HG03095 (cell line): ENCODE data around the gene RUFY1.

Source experiments
- ATAC-seq: cut with Tn5 transposase; IDR thresholded peaks from one replicate; pipeline ENCODE4 v1.9.1; 2021; ENCODE audit warnings: moderate library complexity; ENCODE audit not compliant: unreplicated experiment

The RUFY1 gene

GRCh38 chr5:179658179-179658856 lies 108.0 kb downstream of the RUFY1 start:
- peak; percentile 46 for ATAC-seq
